ENCODE results near the gene PHTF2.
A peak's percentile ranks its signal among the peaks of the same experiment; 100 is the strongest.
"Not testable (repeated sequence)": the region's sequence is repeated elsewhere in the genome, so short reads cannot be mapped to it uniquely, and the experiment has no call there.

PHTF2 gene

DNA sequence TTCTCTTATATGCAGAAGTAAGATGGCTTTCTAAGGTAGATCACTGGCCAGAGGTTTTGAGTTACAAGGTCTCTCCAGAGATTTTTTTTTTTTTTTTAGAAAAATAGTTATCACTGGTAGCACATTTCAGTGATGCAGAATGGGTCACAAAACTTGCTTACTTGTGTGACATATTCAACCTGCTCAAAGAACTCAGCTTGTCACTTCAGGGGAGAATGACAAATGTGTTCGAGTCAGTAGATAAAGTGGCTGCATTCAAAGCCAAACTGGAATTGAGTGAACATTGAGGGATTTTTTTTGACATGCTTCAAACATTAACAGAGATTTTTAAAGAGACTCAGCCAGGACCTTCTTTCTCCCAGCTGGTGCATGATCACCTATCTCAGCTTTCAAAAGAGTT, 33.4 kb downstream of the PHTF2 start:
- DNase-seq = no peak

DNA sequence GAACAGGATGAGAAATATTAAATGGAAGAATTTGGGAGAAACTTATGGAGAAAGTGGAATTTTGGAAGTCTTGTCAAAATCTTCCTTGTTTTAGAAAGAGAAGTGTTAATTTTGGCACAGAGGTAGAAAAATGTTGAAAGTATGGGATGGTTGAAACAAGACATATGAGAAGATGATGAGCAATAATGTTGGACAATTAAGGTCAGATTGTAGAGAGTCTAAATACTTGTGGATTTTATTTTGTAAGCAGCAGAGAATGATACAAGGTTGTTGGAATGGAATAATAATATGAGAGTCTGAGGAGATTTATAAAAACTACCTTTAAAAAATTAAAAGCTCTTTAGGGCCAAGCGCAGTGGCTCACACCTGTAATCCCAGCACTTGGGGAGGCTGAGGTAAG, 34.6 kb downstream of the PHTF2 start:
- no peak for DNase-seq

DNA sequence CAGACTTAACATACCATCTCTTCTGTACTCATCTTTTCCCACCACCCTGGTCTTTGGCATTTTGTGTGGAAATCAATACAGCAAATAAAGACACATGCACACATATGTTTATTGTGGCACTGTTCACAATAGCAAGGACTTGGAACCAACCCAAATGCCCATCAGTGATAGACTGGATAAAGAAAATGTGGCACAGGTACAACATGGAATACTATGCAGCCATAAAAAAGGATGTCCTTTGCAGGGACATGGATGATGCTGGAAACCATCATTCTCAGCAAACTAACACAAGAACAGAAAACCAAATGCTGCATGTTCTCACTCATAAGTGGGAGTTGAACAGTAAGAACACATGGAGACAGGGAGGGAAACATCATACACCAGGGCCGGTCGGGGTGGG, 37.9 kb downstream of the PHTF2 start:
- DNase-seq = not testable (repeated sequence)

DNA sequence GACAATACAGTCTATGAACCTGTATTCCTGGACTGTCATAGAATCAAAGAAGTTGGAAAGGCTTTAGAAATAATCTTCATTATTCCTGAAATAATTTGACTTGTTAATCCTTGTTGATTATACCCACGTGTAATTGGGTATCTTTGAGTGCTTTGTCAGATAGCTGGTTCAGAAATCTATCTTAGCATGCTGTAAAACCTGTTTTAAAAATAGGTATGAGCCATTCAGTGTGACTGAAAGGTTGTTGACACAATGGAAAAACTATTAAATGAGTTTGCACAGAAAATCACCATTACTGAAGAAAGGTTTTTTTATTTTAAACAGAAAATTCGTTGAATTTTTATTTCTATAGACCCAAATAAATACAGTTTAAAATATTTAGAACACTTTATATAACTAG, 38.7 kb downstream of the PHTF2 start:
- DNase-seq = no peak

DNA sequence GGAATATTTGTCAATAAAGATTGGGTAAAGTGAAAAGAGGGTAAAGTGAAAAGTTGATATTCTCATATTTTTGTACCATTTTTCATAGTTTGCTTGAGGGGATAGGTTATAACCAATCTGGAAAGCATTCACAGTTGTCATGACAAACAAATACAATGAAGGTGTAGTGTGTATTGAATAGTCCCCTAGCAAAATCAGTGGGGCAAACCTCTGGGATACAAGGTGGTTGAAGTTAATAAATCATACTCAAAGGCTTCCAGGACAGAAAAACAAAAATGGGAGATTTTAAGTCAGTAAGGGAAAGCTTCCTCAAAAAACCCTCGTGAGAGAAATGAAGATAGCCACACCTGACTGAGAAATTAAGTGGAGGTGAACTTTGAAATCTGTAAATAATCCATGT, 39.4 kb downstream of the PHTF2 start:
- DNase-seq = no peak

DNA sequence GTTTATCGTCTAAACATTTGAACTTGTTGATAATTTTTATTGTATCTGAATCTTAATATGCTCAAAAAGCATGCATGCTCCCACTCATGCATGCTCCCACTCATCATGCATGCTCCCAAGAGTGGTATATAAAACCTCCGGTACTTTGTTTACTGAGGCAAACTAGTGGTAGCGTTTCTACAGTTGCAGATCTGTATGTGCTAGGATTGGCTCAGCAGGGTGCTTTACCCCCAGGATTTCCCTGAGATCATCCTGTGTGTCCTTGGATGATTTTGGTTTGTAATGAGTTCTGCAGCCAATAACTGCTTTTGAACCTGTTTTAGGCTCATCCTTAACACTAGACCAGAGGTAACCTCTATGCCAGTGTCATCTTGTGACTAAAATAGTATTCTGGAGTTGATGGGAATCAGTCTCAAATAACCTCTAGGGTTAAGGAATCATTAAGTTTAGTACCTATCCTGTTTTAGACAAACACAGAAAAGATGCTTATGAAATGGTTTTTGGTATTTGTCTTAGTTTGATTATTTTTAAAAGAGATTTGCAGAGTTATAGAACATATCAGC, 40.4 kb downstream of the PHTF2 start:
- DNase-seq = peak; percentile 12

DNA sequence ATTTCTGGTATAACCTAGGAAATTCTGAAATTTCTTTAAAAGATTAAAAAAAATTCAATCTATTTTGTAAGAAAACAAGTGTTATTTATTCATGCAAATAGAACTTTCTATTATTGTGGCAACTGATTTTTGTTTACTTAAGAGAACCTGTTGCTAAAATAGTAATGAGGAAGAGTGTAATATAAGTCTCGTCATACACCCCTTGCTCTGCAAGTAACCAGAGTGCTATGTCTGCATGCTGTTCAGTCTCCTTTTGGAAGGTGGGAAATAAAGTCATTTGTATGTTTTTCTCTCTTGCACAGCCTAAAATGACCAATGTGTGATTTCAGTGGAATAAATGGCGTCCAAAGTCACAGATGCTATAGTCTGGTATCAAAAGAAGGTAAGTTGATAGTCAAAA, 41.3 kb downstream of the PHTF2 start:
- no peak for DNase-seq

DNA sequence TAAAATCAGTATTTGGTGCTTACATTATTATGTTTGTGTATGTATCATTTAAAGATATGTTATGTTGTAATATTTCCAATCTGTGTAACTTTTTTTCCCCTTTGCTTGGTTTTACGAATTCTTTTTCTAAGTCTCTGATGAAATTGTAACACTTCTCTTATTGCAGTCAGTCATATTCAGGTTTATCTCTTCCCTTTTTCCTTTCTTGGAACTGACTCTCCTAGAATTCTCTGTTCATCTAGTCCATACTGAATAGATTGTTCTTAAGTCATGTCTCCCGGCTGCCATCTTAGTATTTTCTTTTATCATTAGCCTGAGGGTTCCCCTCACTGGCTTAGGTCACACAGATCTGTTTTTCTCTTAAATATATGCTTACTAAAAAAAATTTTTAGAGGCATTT, 44.6 kb downstream of the PHTF2 start:
- no peak for DNase-seq

DNA sequence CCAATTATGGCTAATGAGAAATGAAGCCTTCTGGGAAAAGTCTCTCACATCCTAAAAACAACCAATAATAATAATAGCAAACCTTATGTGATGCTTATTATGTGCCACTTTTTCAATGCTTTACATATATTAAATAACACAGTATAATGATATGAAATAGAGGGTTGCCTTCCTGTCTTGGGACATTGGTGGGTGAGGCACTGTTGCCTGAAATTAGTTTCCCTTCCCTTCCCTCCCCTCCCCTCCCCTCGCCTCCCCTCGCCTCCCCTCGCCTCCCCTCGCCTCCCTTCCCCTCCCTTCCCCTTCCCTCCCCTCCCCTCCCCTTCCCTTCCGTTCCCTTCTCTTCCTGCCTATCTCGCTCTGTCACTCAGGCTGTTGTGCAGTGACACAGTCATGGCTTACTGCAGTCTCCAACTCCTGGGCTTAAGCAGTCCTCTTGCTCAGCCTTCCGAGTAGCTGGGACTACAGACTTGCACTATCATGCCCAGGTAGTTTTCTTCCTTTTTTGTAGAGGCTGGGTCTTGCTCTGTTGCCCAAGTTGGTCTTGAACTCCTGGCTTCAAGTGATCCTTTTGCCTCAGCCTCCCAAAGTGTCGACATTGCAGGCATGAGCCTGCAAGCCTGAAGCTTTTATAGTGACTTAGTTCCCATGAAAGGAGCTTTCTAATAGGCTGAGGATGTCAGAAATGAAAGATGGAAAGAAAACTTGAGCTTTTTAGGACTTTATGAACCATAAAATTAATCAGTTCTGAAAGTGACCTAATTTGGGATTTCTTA, 47.9 kb downstream of the PHTF2 start:
- DNase-seq = no peak

DNA sequence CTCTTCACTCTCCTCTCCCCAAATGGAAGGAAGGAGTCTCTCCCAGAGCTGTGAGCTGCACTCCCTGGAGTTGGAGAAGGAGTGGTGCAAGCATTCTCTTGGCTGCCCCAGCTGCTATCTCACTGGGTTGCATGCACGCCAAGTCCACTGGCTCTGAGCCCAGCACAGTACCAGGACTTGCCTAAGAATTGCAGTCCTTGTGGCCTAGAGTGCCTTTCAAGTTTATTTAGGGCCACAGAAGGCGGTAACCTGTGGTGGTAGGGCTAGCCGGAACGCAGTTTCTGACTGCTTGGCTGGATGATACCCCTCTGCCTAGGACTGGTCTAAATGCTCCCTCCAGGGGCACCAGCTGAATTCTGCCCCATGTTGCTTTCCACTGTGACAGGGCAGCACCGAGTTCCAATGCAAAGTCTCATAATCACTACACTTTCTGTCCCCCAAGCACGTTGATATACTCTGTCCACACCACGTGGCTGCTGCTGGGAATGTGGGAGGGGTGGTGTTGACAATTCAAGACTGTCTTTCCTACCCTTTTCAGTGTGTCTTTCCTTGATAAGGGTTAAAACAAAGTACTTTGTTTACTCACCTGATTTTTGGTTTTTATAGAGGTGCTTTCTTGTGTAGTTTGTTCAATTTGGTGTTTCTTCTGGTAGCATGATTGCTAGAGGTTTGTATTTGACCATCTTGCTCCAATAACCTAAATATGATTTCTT, 57.0 kb downstream of the PHTF2 start:
- no peak for DNase-seq

DNA sequence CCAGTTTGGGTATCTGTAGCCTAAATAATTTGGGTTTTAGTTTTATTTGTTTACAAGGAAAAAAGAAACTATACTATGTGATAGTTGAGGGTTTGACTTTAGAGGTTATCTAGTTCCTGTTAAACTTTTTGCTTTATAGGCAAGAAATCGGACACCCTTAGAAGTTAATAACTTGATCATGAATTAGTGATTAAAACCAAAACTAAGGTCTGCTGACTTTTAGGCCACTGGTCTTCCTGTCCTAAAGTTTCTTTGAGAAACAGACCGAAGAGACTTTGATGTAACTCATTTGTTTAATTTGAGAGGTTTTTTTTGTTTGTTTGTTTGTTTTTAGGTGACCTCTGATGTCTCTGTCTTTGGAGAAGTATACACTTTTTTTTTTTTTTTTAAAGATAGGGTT, 59.7 kb downstream of the PHTF2 start:
- no peak for DNase-seq

DNA sequence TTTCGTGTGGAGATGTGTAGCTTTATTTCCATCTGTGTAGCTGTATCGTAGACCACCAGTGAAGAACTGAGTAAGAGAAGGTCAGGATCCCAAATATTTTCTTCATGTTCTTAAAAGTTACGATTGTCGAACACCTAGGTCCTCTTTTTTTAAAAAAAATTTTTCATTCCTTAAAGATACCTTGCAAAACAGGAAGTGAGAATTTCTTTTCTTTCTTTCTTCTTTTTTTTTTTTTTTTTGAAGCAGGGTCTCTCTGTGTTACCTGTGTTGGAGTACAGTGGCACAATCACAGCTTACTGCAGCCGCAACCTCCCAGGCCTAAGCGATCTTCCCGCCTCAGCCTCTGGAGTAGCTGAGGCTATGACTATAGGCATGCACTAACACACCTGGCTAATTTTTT, 60.8 kb downstream of the PHTF2 start:
- no peak for DNase-seq

DNA sequence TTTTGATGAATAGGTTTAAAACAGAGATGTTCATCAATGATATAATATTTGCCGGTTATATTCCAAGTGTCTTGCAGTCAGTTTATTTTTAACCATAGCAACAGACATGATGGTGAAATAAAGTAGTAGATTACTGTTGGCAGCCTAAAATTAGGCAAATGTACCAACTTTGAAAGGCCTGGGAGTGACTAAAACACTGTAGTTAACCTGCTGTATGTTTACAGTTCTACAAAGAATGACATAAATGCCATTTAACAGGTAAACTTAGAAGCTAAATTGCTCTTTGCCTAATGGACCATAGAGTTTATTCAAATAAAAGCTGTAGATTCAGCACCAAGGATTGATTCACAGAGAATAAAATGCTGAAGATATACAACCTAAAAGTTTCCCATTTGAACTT, 64.1 kb downstream of the PHTF2 start:
- no peak for DNase-seq

DNA sequence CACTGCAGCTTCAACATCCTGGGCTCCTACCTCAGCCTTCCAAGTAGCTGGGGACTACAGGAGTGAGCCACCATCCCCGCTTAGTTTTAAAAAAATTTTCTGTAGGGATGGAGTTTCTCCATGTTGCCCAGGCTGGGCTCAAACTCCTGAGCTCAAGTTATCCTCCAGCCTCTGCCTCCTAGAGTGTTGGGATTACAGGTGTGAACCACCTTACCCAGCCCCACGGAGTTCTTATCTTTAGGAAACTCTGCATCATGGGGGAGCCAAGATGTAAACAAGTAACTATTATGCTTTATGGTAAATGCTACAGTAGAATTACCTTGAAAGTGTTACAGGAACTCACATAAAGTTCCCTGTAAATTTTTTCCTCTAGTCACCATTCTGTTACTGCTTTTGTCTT, 65.3 kb downstream of the PHTF2 start:
- no peak for DNase-seq

DNA sequence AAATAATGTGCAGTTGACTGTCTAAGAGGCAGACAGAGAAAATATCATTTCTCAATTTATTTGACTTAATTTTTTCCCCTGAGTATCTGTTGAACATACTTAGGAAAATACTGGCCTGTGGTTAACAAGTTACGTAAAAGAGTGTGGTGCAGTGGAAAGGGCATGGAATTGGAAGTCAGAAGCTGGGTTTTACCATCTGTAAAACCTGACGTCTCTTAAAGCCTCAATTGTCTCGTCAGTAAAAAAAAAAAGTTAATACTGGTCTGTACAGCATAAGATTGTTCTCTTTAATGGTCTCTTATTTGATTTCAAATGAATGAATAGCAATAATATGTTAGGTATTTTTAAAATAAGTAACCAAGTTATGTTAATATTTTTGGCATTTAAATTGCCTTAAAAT, 67.8 kb downstream of the PHTF2 start:
- no peak for DNase-seq

DNA sequence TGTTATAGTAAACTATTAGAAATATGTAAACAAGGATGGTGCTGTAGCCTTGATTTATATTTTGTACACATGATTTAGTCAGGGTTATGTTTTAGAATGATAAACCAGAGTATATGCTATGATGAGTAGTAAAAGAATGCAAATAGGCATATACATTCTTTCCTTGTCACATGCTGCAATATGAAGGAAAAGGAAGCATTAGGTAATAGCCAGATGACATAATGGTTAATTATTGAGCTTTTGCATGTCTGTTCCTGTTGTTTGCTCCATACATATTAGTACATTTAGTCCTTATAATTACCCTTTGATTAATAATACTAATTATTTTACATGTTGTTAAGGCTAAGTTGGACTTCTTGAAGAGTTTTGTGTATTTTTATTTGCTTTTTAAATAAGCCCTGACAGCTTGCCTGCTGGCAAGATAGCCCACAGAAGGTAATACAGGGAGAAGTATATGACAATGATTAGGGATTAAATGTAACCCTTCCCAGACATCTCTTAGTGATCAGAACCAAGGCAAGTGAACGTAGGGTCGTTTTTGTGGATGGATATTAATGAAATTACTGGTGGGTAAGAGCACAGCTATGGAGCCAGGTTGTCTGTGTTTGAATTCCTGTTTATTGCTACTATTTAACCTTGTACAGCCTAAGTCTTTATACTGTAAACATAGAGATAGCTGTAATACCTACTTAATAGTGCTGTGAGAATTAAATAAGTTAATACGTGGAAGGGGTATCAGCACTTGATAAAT, 68.4 kb downstream of the PHTF2 start:
- DNase-seq = no peak

DNA sequence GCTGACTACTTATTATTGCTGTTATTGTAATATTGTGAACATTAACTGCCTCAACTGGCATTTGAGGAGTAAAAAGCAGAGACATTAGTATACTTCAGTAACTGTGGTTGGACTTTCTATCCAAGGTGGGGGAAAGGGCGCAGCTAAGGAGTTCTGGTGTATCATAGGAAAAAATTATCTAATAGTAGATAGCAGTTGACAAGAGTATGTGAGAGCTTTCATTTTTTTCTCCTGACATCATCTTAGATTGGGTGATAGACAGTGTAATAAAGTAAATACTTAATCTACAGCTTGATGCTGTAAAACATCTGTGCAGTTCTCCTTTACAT, 68.9 kb downstream of the PHTF2 start:
- DNase-seq = no peak

DNA sequence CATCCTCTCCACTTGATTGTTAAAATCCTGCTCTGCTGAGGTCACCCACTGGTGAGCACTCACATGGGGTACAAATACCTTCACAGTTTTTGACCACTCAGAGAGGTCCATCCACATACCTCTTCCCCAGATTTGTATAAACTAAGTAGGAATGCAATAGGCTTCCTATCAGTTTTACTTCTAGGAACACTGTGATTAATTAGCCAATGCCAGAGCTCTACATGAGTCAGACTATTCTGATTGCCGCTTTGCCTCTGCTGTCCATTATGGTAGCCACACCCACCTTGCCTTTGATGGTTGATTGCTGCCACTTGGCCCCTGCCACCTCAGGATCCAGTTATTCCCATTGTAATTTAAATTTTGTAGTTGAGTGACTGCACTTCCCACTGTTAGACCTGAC, 73.7 kb downstream of the PHTF2 start:
- DNase-seq = not testable (repeated sequence)

DNA sequence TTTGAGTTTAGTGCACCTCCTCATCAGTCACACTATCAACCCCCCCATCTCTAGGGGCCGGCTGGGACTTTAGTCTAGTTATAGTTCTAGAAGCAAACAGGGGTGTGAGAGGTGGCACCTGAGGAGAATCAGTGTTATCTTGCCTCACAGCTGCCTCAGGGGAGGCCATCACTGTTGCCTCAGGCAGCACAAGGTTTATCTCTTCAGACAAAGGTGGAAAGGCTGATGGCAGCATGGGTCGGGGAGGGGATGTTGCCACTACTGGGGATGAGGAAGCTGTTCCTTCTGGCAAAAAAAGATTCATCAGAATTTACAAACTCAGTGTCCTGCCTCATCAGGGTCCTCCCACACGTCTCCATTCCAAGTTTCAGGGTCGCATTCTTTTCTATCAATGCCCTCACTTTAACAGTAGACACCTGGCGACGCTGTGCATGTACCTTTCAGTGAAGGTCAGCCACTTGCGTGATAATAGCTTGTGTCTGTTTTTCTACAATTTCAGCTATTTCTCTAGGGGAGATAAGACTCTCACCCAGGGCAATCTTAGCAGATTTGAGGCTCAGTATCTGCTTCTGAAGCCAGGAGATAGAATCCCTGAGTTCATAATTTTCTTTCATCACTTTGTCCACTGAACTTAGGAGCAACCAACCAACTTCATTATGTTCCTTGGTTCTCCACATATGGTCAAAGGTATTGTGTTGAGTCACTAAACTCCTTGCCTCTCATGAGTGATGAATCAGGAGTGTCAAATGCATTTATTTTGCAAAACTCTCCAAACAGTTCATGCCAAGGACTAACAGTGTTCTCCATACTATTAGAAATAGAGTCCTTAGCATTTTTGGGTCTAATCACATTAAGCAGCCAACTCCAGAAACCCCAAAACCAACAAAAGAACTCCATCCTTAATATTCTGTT, 75.1 kb downstream of the PHTF2 start:
- not testable (repeated sequence) for DNase-seq

DNA sequence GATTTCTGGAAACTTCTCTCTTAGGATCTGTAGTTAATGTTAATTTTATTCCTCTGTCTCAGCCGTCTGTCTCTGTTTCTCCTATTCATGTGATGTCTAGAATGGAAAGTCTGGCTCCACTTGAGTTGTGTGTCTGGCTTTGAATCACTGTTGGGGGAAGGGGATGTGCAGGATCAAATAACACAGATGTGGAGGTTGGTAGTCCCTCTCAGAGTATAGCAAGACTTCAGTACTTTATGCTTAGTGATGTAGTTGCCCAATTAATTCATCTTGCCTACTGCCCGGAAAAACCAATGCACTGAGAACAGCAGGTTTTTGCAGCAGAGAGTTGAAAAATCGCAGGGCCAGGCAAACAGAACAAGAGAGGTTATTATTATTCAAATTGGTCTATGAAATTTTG, 79.2 kb downstream of the PHTF2 start:
- no peak for DNase-seq

DNA sequence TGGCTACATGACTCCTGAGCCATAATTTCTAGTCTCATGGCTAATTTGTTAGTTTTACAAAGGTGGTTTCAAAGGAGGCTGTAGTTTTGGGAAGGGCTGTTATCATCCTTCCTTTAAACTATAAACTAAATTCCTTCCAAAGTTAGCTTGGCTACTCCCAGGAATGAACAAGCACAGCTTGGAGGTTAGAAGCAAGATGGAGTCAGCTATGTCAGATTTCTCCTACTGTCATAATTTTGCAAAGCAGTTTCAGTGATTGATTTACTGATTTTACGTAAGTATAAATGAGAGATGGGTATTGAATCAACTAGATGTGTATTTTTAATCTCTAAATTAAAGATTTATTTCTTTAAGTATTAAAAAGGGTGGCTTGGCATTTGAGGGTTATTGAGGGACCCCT, 79.9 kb downstream of the PHTF2 start:
- no peak for DNase-seq

DNA sequence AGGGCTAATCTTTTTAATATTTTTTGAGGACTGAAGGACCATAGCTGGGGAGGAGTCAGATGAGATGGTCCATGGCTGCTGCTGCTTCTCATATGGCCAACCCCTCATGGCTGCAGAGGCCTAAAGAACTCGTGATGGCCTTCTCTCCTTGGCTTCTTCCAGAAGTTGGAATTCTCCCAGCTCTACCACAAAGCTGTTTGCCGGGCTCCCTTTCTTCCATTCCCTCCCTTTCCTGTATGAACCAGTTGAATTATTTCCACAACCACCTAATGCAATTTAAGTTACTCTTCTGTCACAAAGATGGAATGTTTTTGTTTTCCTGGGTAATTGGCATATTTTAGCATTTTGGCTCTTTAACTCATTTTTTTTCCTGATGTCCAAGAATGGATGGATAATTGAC, 80.7 kb downstream of the PHTF2 start:
- no peak for DNase-seq

DNA sequence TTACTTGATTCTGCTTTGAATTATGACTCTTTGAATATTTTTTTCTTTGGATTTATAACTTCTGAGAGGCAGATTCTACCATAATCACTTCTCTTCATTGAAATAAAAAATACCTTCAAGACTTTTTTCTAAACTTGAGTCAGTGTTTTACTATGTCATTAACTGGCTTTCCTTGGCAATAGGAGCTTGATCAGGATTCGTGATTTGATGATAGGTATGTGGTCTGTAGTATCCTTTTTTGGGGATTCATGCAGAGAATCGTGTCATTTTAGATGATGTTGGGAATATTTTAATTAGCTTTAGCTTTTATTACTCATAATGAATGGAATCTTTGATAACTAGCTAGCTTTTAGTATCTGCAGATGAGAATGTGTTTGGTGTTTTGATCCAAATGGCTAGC, 83.3 kb downstream of the PHTF2 start:
- no peak for DNase-seq
